ENCODE measurements around the gene STEAP1B. TPM values are rescaled to one million over a fixed set of nuclear protein-coding genes. Genes with fewer than 3 reads are reported as not detected.

Gene STEAP1B
- total and polyA plus RNA-seq, 2 experiments from 2014 or later = 27.7 to 31.6 TPM

- no peaks in the 10 kb centered on the region for H3K79me2 ChIP-seq (ENCODE audit: insufficient read depth)
- peaks cover 5% of the 10 kb centered on the region for H3K4me1 ChIP-seq (ENCODE audit: insufficient read depth)
- H3K27me3 ChIP-seq (replicated peaks; ENCODE audit: insufficient read depth) = no peaks in the 10 kb centered on the region
- no peak overlapping the region for H3K27ac ChIP-seq
- no peak overlapping the region for H3K9ac ChIP-seq
- no peaks in the 10 kb centered on the region for H4K20me1 ChIP-seq (ENCODE audit: insufficient read depth)
- TF ChIP-seq EZH2phosphoT487 (IDR thresholded peaks at IDR 0.05; ENCODE audit: insufficient read depth, low read depth) = no peak
- no peak for TF ChIP-seq EZH2 (IDR thresholded peaks at IDR 0.05; ENCODE audit: insufficient read depth, poor library complexity, severe bottlenecking)
- no peak overlapping the region for H3K4me3 ChIP-seq
- in situ Hi-C loops (cut with MboI) = no loop called here
- H3K4me2 ChIP-seq (ENCODE audit: unreplicated experiment) = no peak overlapping the region
- H3K9me2 ChIP-seq (ENCODE audit: insufficient read depth) = no peaks in the 10 kb centered on the region
- no peak overlapping the region for H2AFZ ChIP-seq
- DNase-seq = no peak
- no peaks in the 10 kb centered on the region for H3K36me3 ChIP-seq (ENCODE audit: low read depth)
- peaks cover 11% of the 10 kb centered on the region; the same call in 1 of the 2 replicates for H3F3A ChIP-seq (ENCODE audit: insufficient read depth)
- no peaks in the 10 kb centered on the region for H3K9me3 ChIP-seq (ENCODE audit: low read depth)
- 66 to 70% methylated on average over 4 of the region's 4 CpGs for WGBS, 2 experiments (ENCODE audit: low coverage in 1 of 2, low lambda C conversion rate in 2 of 2, missing lambda C conversion rate in 2 of 2)
These were observed 114.7 kb downstream of the STEAP1B start for GRCh38 chr7:22385326-22385725.

DNA sequence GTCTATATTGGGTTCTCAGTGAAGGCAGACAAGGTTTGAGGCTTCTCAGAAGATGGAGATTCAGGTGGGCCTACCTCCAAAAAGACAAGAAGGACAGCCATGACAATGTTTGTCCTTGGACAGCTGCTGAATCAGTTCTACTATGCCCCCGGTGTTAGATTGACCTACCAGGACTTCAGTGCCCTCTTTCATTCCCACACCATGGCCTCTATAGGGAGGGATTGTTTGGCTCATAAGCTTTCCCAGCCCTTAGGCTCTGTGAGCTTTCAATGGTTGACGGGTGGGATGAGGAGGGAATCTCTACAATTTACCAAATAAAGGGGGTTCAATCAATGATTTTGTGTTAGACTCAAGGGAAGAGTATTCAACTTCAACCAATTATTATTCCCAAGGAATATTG is 119.7 kb downstream of the STEAP1B start:
- TF ChIP-seq EZH2 (IDR thresholded peaks at IDR 0.05; ENCODE audit: insufficient read depth, poor library complexity, severe bottlenecking) (no peak), EZH2phosphoT487 (IDR thresholded peaks at IDR 0.05; ENCODE audit: insufficient read depth, low read depth) (no peak)
- H3K79me2 ChIP-seq (ENCODE audit: insufficient read depth) = no peaks in the 10 kb centered on the region
- no peak overlapping the region for H2AFZ ChIP-seq
- no peak overlapping the region for H3K4me3 ChIP-seq
- H3K9me3 ChIP-seq (ENCODE audit: low read depth) = no peaks in the 10 kb centered on the region
- H3K4me1 ChIP-seq (ENCODE audit: insufficient read depth) = no peaks in the 10 kb centered on the region
- H3K27me3 ChIP-seq (replicated peaks; ENCODE audit: insufficient read depth) = no peaks in the 10 kb centered on the region
- H3K9ac ChIP-seq = no peak overlapping the region
- H3K9me2 ChIP-seq (ENCODE audit: insufficient read depth) = no peaks in the 10 kb centered on the region
- H3F3A ChIP-seq (ENCODE audit: insufficient read depth) = no peaks in the 10 kb centered on the region
- in situ Hi-C loops (cut with MboI) = no loop called here
- DNase-seq = no peak
- no peaks in the 10 kb centered on the region for H3K36me3 ChIP-seq (ENCODE audit: low read depth)
- H3K27ac ChIP-seq = no peak overlapping the region
- H3K4me2 ChIP-seq (ENCODE audit: unreplicated experiment) = no peak overlapping the region
- WGBS, 2 experiments (ENCODE audit: low coverage in 1 of 2, low lambda C conversion rate in 2 of 2, missing lambda C conversion rate in 2 of 2) = 57 to 91% methylated on average over 2 of the region's 2 CpGs
- no peaks in the 10 kb centered on the region for H4K20me1 ChIP-seq (ENCODE audit: insufficient read depth)

DNA sequence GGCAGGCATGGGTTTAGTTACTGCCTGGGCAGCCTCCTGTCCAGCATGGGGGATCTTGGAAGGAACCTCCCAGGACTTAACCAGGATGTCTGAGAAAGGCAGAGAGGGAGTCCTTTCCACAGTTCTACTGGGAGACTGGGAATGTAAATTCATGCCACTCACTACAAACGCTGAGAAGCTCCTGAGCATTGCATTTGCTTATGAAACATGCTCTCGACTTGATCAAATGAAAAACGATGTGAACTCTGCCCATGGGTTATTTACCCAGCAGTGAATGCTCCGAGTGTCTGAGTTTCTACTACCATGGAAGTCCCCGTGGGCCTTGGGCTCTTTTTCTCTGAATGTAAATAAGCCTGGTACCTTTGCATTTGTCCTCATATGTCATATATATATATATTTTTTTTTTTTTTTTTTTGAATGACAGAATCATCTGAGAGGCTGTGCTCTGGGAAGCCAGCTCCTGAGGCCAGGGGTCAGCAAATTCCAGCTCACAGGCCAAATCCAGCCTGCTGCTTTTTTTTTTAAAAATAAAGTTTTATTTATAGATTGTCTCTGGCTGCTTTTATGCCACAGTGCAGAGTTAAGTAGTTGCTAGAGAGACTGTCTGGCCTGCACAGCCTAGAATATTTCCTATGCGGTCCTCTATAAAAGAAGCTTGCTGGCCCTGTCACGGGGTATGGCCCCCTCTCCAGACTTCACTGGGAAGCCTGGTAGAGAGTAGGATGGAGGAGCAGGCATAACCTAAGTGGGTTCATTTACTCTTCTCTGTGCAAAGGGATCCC is 121.6 kb downstream of the STEAP1B start:
- no peaks in the 10 kb centered on the region for H3K4me1 ChIP-seq (ENCODE audit: insufficient read depth)
- no peak overlapping the region for H3K4me2 ChIP-seq (ENCODE audit: unreplicated experiment)
- DNase-seq = no peak
- no peak overlapping the region for H3K9ac ChIP-seq
- H3K4me3 ChIP-seq = no peak overlapping the region
- in situ Hi-C loops (cut with MboI) = no loop called here
- H3K27ac ChIP-seq = no peak overlapping the region
- H4K20me1 ChIP-seq (ENCODE audit: insufficient read depth) = no peaks in the 10 kb centered on the region
- no peaks in the 10 kb centered on the region for H3K9me3 ChIP-seq (ENCODE audit: low read depth)
- no peaks in the 10 kb centered on the region for H3K36me3 ChIP-seq (ENCODE audit: low read depth)
- WGBS, 2 experiments (ENCODE audit: low coverage in 1 of 2, low lambda C conversion rate in 2 of 2, missing lambda C conversion rate in 2 of 2) = 79 to 82% methylated on average over 7 of the region's 7 CpGs
- no peaks in the 10 kb centered on the region for H3K79me2 ChIP-seq (ENCODE audit: insufficient read depth)
- no peaks in the 10 kb centered on the region for H3K9me2 ChIP-seq (ENCODE audit: insufficient read depth)
- TF ChIP-seq EZH2 (IDR thresholded peaks at IDR 0.05; ENCODE audit: insufficient read depth, poor library complexity, severe bottlenecking) (no peak), EZH2phosphoT487 (IDR thresholded peaks at IDR 0.05; ENCODE audit: insufficient read depth, low read depth) (no peak)
- no peaks in the 10 kb centered on the region for H3F3A ChIP-seq (ENCODE audit: insufficient read depth)
- no peaks in the 10 kb centered on the region for H3K27me3 ChIP-seq (replicated peaks; ENCODE audit: insufficient read depth)
- no peak overlapping the region for H2AFZ ChIP-seq

DNA sequence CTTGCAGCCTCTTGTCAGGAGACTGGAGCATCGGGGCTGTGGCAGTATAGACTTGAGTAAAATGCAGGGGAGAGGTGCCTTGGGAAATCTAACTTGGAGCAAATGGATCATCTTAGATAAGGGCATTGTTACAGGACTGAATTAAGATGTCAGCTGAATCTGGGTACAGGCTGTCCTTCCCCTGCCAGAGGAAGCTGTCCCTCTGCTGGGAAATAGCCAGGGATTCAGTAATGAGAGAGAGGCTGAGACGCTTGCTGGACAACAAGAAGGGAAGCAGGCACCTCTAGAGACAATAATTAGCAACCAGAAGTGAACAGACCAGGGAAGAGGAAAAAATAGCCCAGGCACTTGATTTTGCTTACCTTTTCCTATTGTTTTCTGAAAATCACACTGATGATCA is 122.3 kb downstream of the STEAP1B start:
- Histone ChIP-seq H4K20me1 (ENCODE audit: insufficient read depth) (no peaks in the 10 kb centered on the region), H3K9me2 (ENCODE audit: insufficient read depth) (no peaks in the 10 kb centered on the region), H2AFZ (no peak overlapping the region), H3K4me3 (no peak overlapping the region), H3K9me3 (ENCODE audit: low read depth) (no peaks in the 10 kb centered on the region), H3K4me2 (ENCODE audit: unreplicated experiment) (no peak overlapping the region), H3K79me2 (ENCODE audit: insufficient read depth) (no peaks in the 10 kb centered on the region), H3K4me1 (ENCODE audit: insufficient read depth) (no peaks in the 10 kb centered on the region), H3K36me3 (ENCODE audit: low read depth) (no peaks in the 10 kb centered on the region), H3K9ac (no peak overlapping the region), H3F3A (ENCODE audit: insufficient read depth) (no peaks in the 10 kb centered on the region), H3K27me3 (replicated peaks; ENCODE audit: insufficient read depth) (no peaks in the 10 kb centered on the region), H3K27ac (no peak overlapping the region)
- no peak for TF ChIP-seq EZH2phosphoT487 (IDR thresholded peaks at IDR 0.05; ENCODE audit: insufficient read depth, low read depth)
- WGBS, 2 experiments (ENCODE audit: low coverage in 1 of 2, low lambda C conversion rate in 2 of 2, missing lambda C conversion rate in 2 of 2) = 44 to 56% methylated on average over 2 of the region's 2 CpGs
- no peak for DNase-seq
- in situ Hi-C loops (cut with MboI) = no loop called here

All from GM23248 (cell line).